ENCODE results near the gene TBX1.
"Not testable (repeated sequence)": the region's sequence is repeated elsewhere in the genome, so short reads cannot be mapped to it uniquely, and the experiment has no call there.

Gene TBX1

GRCh38 chr22:19765477-19766239, 5.1 kb downstream of the TBX1 start:
- no peak for DNase-seq

- no peak for DNase-seq
Measured at GRCh38 chr22:19766240-19766510, 5.6 kb downstream of the TBX1 start.

GRCh38 chr22:19766511-19767426, 6.2 kb downstream of the TBX1 start:
- no peak for DNase-seq

- DNase-seq: no peak
Measured at GRCh38 chr22:19767427-19768341, 7.1 kb downstream of the TBX1 start.

GRCh38 chr22:19769393-19769715, 8.8 kb downstream of the TBX1 start:
- no peak for DNase-seq

- no peak for DNase-seq
Measured at GRCh38 chr22:19770349-19771220, 10.0 kb downstream of the TBX1 start.

GRCh38 chr22:19772422-19772672, 11.8 kb downstream of the TBX1 start:
- DNase-seq: no peak

GRCh38 chr22:19772673-19773469, 12.3 kb downstream of the TBX1 start:
- DNase-seq: no peak

- no peak for DNase-seq
Measured at GRCh38 chr22:19773470-19774040, 13.0 kb downstream of the TBX1 start.

GRCh38 chr22:19774628-19775027, 14.1 kb downstream of the TBX1 start:
- no peak for DNase-seq

GRCh38 chr22:19775496-19776325, 15.1 kb downstream of the TBX1 start:
- no peak for DNase-seq

GRCh38 chr22:19776433-19777031, 16.0 kb downstream of the TBX1 start:
- no peak for DNase-seq

GRCh38 chr22:19777192-19777591, 16.6 kb downstream of the TBX1 start:
- not testable (repeated sequence) for DNase-seq

- DNase-seq: no peak
Measured at GRCh38 chr22:19779011-19779421, 18.4 kb downstream of the TBX1 start.

GRCh38 chr22:19779685-19780268, 19.2 kb downstream of the TBX1 start:
- no peak for DNase-seq

GRCh38 chr22:19782533-19782932, 22.0 kb downstream of the TBX1 start:
- no peak for DNase-seq

GRCh38 chr22:19783586-19784383, 23.2 kb downstream of the TBX1 start:
- no peak for DNase-seq

GRCh38 chr22:19784384-19785175, 24.0 kb downstream of the TBX1 start:
- DNase-seq: no peak
